ENCODE data around the gene GPR12. TPM values are rescaled to one million over a fixed set of nuclear protein-coding genes. Genes with fewer than 3 reads are reported as not detected.

GPR12 gene, protein sequence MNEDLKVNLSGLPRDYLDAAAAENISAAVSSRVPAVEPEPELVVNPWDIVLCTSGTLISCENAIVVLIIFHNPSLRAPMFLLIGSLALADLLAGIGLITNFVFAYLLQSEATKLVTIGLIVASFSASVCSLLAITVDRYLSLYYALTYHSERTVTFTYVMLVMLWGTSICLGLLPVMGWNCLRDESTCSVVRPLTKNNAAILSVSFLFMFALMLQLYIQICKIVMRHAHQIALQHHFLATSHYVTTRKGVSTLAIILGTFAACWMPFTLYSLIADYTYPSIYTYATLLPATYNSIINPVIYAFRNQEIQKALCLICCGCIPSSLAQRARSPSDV
- not detected in 2 replicates for total RNA-seq

DNA sequence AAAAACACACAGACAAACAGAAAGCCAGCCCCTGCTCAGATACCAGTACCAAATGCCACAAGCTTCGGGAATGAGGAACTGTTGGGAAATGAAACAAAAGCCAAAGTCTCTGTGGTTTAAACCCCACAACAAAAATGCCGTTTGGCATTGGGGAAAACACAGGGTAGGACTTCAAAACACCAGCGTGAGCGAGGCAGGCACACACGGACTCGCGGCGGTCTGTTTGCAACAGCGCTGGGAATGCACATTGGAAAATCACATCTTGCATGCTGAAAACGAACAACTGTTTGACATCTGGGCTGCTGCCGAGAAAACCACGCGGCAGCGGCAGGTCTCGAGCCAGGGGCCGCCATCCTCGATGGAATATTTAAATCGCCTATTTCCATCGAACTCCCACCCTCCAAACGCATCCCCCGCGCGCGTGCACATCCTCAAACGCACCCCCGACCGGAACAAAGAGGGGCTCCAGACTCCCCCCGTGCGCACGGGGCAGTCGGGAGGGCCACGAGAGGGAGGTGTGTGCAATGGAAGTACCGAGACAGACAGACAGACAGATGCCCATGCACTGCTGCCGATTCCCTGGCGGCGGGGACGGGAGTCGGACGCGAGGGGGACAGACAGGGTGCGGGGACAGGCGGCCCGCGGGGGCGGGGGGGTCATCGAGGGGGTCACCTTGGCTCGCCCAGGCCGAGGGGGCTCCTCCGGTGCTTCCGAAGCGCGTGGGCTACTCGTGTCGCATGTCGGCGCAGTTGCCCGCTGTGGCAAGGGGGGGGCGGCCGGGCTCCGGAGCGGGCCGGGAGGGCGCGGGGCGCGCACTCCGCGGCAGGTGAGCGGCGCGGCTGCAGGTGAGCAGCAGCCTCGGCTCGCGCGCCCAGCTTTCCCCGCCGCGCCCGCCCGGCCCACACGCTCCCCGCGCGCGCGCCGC lies at the start of gene GPR12:
TSS of gene GPR12 (minus strand) at position 880 of the 925 bp plus-strand sequence. CDS start 959 bp downstream, outside the sequence.

Other genes starting within 250 kb of the GPR12 start
- gene WASF3, start 203.1 kb downstream of the GPR12 start, total RNA-seq: 4.2 and 9.9 TPM in 2 replicates

Data from placental pericyte (primary cell).